GM12892 (cell line): ENCODE measurements around the gene ARL14.

ENCODE experiments used
- POLR2A ChIP-seq: IDR thresholded peaks from 2 replicates; pipeline ENCODE4 v1.6.1; 2011; ENCODE audit warnings: low read depth, low read length, control low read depth
- POLR2AphosphoS5 ChIP-seq: IDR thresholded peaks from 2 replicates; pipeline ENCODE4 v1.6.1; 2011; ENCODE audit warnings: low read depth, low read length, control low read depth

- TF ChIP-seq POLR2AphosphoS5 (no peak), POLR2A (no peak)
These were observed 32.7 kb downstream of the ARL14 start for GRCh38 chr3:160709477-160710182.
